IMR-90 (cell line): ENCODE results near the gene ADAM20. TPM values are rescaled to one million over a fixed set of nuclear protein-coding genes. Genes with fewer than 3 reads are reported as not detected.
A peak's percentile ranks its signal among the peaks of the same experiment; 100 is the strongest.

Experiments
- ATAC-seq: fragments of 200-7000 bp; cut with Tn5 transposase; 2 replicates; pipeline ENCODE4 v1.9.1; 2020; ENCODE audit warnings: low read depth, mild to moderate bottlenecking, moderate library complexity
- BruUV-seq: library from RNA; stranded (reverse); fragments of 400-500 nt; replicated peaks from 2 replicates; lab custom pipeline; 2021; lab: Mats Ljungman, UMichigan
- CTCF ChIA-PET: fragments of 300-600 bp; formaldehyde crosslinking; extraction: SDS; loops from one replicate; lab custom pipeline; 2021; ENCODE audit warnings: antibody characterized with exemption; lab: Yijun Ruan, JAX
- POLR2A ChIA-PET: fragments of 300-600 bp; sonication (Branson Sonifier 250); formaldehyde crosslinking; loops from one replicate; lab custom pipeline; 2022; ENCODE audit warnings: antibody characterized with exemption; ENCODE audit not compliant: unreplicated experiment; lab: Charles Lee
- DNase-seq: peaks from one replicate; pipeline ENCODE4 v3.0.0; 2013
- H2AFZ ChIP-seq: replicated peaks from 2 replicates; pipeline ENCODE3; 2013; ENCODE audit warnings: low read length, mild to moderate bottlenecking; ENCODE audit not compliant: poor library complexity
- H2AK5ac ChIP-seq: 2 replicates; pipeline ENCODE4 v1.6.1; 2013; ENCODE audit warnings: low read depth, low read length, inconsistent platforms
- H2AK9ac ChIP-seq: replicated peaks from 2 replicates; pipeline ENCODE3; 2013; ENCODE audit warnings: mild to moderate bottlenecking, low read depth, low read length, moderate library complexity; ENCODE audit not compliant: poor library complexity
- H2BK120ac ChIP-seq: 2 replicates; pipeline ENCODE4 v1.6.1; 2013; ENCODE audit warnings: low read depth, low read length, inconsistent platforms
- H2BK15ac ChIP-seq: 3 replicates; pipeline ENCODE4 v1.6.1; 2013; ENCODE audit warnings: low read depth, low read length, inconsistent platforms
- H2BK20ac ChIP-seq: 2 replicates; pipeline ENCODE4 v1.6.1; 2013; ENCODE audit warnings: low read depth, mild to moderate bottlenecking, inconsistent platforms, low read length, moderate library complexity
- H2BK5ac ChIP-seq: 2 replicates; pipeline ENCODE4 v1.6.1; 2013; ENCODE audit warnings: mild to moderate bottlenecking, low read depth, low read length, inconsistent platforms; ENCODE audit not compliant: poor library complexity, severe bottlenecking
- H3K14ac ChIP-seq: replicated peaks from 2 replicates; pipeline ENCODE4 v1.6.1; 2013; ENCODE audit warnings: low read depth, low read length, inconsistent platforms
- H3K18ac ChIP-seq: 2 replicates; pipeline ENCODE4 v1.6.1; 2013; ENCODE audit warnings: low read depth, low read length, control low read depth
- H3K23ac ChIP-seq: 2 replicates; pipeline ENCODE4 v1.6.1; 2013; ENCODE audit warnings: low read depth, low read length, inconsistent platforms
- H3K27ac ChIP-seq: 2 replicates; pipeline ENCODE4 v1.5.1; 2013; ENCODE audit warnings: mild to moderate bottlenecking, control low read depth, low read length; ENCODE audit not compliant: insufficient read depth
- H3K27me3 ChIP-seq: 2 replicates; pipeline ENCODE4 v1.6.1; 2013; ENCODE audit warnings: low read length; ENCODE audit not compliant: control insufficient read depth, insufficient read depth
- H3K36me3 ChIP-seq: 2 replicates; pipeline ENCODE4 v1.6.1; 2013; ENCODE audit warnings: low read length, mixed read lengths; ENCODE audit not compliant: control insufficient read depth, insufficient read depth
- H3K4ac ChIP-seq: 2 replicates; pipeline ENCODE4 v1.6.1; 2013; ENCODE audit warnings: low read depth, low read length, inconsistent platforms
- H3K4me1 ChIP-seq: 2 replicates; pipeline ENCODE4 v1.6.1; 2013; ENCODE audit warnings: low read length, mixed read lengths; ENCODE audit not compliant: control insufficient read depth, insufficient read depth
- H3K4me2 ChIP-seq: 2 replicates; pipeline ENCODE4 v1.6.1; 2013; ENCODE audit warnings: low read depth, mild to moderate bottlenecking, control low read depth, low read length, moderate library complexity
- H3K4me3 ChIP-seq: 2 replicates; pipeline ENCODE4 v1.5.1; 2013; ENCODE audit warnings: low read depth, mild to moderate bottlenecking, control low read depth, low read length, moderate library complexity; ENCODE audit not compliant: insufficient read depth
- H3K56ac ChIP-seq: 2 replicates; pipeline ENCODE4 v1.6.1; 2013; ENCODE audit warnings: low read length, inconsistent platforms; ENCODE audit not compliant: insufficient read depth; ENCODE audit errors: extremely low read depth
- H3K79me1 ChIP-seq, 2 experiments: 2 replicates each; pipeline ENCODE4 v1.6.1; 2013; ENCODE audit warnings: low read length in 2 of 2, inconsistent platforms in 1 of 2, low read depth in 1 of 2
- H3K9ac ChIP-seq: 2 replicates; pipeline ENCODE4 v1.6.1; 2013; ENCODE audit warnings: low read depth, low read length, control low read depth
- H3K9me1 ChIP-seq: 2 replicates; pipeline ENCODE4 v1.6.1; 2013; ENCODE audit warnings: low read length, inconsistent platforms; ENCODE audit not compliant: insufficient read depth
- H3K9me3 ChIP-seq: 2 replicates; pipeline ENCODE4 v1.6.1; 2013; ENCODE audit warnings: low read length; ENCODE audit not compliant: control insufficient read depth, insufficient read depth
- H4K20me1 ChIP-seq: 2 replicates; pipeline ENCODE4 v1.6.1; 2013; ENCODE audit warnings: low read length, inconsistent platforms; ENCODE audit not compliant: insufficient read depth
- H4K5ac ChIP-seq: 2 replicates; pipeline ENCODE4 v1.6.1; 2013; ENCODE audit warnings: mild to moderate bottlenecking, low read depth, low read length, control low read depth
- H4K8ac ChIP-seq, 2 experiments: 2 replicates each; pipeline ENCODE4 v1.6.1; 2013; ENCODE audit warnings: low read depth in 2 of 2, low read length in 2 of 2, control low read depth in 1 of 2, inconsistent platforms in 1 of 2
- H4K91ac ChIP-seq: 2 replicates; pipeline ENCODE4 v1.6.1; 2013; ENCODE audit warnings: low read depth, low read length, inconsistent platforms; ENCODE audit not compliant: insufficient read depth
- POLR2A ChIP-seq: IDR thresholded peaks from 2 replicates; pipeline ENCODE4 v1.6.1; 2012; ENCODE audit warnings: mild to moderate bottlenecking, low read depth, low read length
- RAD21 ChIP-seq: IDR thresholded peaks from 2 replicates; pipeline ENCODE4 v1.6.1; 2012; ENCODE audit warnings: low read length, improper control_type of control experiment
- WGBS, 2 experiments: methylation state at CpG; one replicate each; pipeline versions ENCODE4 v1.1.5 to v1.1.7; 2013; ENCODE audit warnings: missing lambda C conversion rate in 2 of 2; ENCODE audit not compliant: insufficient read length in 1 of 2; ENCODE audit errors: extremely low coverage in 2 of 2; 5-methylcytosine and 5-hydroxymethylcytosine counted together
- dilution Hi-C: fragments of 300-500 bp; cut with HindIII; formaldehyde crosslinking; loops from one replicate; pipeline ENCODE4 v1.14.3; 2018; ENCODE audit warnings: low sequenced_read_pairs; ENCODE audit not compliant: unreplicated experiment
- in situ Hi-C: fragments of 300-500 bp; cut with MboI; formaldehyde crosslinking; loops from 3 replicates; pipeline ENCODE4 v1.14.3; 2019; ENCODE audit warnings: low sequenced_read_pairs, inconsistent platforms, mixed read lengths
- intact Hi-C: fragments of 100-400 bp; cut with micrococcal nuclease; formaldehyde crosslinking; loops from 2 replicates; pipeline ENCODE4 v1.10.0; 2022
- polyA plus RNA-seq, 3 experiments: library from polyadenylated mRNA; depleted of rRNA; stranded (reverse); fragments of >200 nt; gene quantifications; 2 replicates each; pipeline ENCODE4 v1.2.3, GENCODE V29; 2012; ENCODE audit warnings: low replicate concordance in 1 of 3
- total RNA-seq: library from RNA; depleted of rRNA; stranded (reverse); fragments of >200 nt; gene quantifications from 2 replicates; pipeline ENCODE4 v1.2.3, GENCODE V29; 2012

ADAM20 gene
- total and polyA plus RNA-seq, 2 of the 4 experiments (the other 2 are of a cell fraction), result 0.03 to 0.18 TPM

DNA sequence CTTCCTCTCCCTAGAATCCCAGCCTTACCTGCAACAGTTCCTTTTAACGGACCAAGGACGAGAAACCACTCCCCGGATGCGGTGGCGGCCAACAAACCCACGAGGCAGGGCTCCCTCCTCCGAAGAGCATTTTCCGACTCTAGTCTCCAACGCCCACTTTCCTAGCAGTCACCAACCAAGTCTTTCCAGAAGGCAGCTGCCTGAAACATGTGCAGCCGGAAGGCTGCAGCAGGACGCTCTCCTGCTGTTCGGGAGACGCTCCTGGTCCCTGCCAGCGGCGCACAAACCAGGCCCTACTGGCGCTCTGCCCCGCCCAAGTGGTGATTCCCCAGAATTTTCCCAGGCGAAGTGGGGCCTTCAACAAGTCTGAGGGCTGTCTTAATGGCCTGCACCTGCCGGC lies 21.1 kb upstream of the ADAM20 start:
- Histone ChIP-seq H3K14ac (no peak overlapping the region), H3K9me3 (no peaks in the 10 kb centered on the region), H3K23ac (no peak overlapping the region), H3K27ac (no peak overlapping the region), H4K8ac (no peak overlapping the region), H3K27me3 (no peaks in the 10 kb centered on the region), H3K79me1 (no peaks in the 10 kb centered on the region), H3K56ac (no peak overlapping the region), H2BK120ac (no peak overlapping the region), H2BK15ac (no peak overlapping the region), H3K4me2 (peak overlapping the region; percentile 33), H3K36me3 (no peaks in the 10 kb centered on the region), H2BK20ac (no peak overlapping the region), H2AK5ac (no peak overlapping the region), H4K91ac (no peak overlapping the region), H3K9ac (no peak overlapping the region), H3K4me3 (peak overlapping the region; percentile 13; the same call in 1 of the 2 replicates), H2AK9ac (no peak overlapping the region), H3K9me1 (no peaks in the 10 kb centered on the region), H3K18ac (no peak overlapping the region), H3K4ac (no peak overlapping the region), H4K5ac (no peak overlapping the region), H4K20me1 (no peaks in the 10 kb centered on the region), H2BK5ac (no peak overlapping the region), H2AFZ (peak overlapping the region; percentile 0), H3K4me1 (no peaks in the 10 kb centered on the region)
- DNase-seq (peak; percentile 25), ATAC-seq (peak; percentile 71)
- 10% methylated on average over 9 of the region's 19 CpGs; no CpG with 5 or more reads in 1 of the 2 experiments for WGBS, 2 experiments
- no peak for TF ChIP-seq POLR2A
- TF ChIP-seq RAD21, result no peak
- CTCF ChIA-PET, result no interaction called here
- dilution Hi-C loops, result no loop called here
- POLR2A ChIA-PET, result no interaction called here
- BruUV-seq, result no TSS peak
- intact Hi-C loops, result no loop called here
- in situ Hi-C loops, result no loop called here
